ENCODE measurements around the gene DGKQ.

Gene DGKQ, protein sequence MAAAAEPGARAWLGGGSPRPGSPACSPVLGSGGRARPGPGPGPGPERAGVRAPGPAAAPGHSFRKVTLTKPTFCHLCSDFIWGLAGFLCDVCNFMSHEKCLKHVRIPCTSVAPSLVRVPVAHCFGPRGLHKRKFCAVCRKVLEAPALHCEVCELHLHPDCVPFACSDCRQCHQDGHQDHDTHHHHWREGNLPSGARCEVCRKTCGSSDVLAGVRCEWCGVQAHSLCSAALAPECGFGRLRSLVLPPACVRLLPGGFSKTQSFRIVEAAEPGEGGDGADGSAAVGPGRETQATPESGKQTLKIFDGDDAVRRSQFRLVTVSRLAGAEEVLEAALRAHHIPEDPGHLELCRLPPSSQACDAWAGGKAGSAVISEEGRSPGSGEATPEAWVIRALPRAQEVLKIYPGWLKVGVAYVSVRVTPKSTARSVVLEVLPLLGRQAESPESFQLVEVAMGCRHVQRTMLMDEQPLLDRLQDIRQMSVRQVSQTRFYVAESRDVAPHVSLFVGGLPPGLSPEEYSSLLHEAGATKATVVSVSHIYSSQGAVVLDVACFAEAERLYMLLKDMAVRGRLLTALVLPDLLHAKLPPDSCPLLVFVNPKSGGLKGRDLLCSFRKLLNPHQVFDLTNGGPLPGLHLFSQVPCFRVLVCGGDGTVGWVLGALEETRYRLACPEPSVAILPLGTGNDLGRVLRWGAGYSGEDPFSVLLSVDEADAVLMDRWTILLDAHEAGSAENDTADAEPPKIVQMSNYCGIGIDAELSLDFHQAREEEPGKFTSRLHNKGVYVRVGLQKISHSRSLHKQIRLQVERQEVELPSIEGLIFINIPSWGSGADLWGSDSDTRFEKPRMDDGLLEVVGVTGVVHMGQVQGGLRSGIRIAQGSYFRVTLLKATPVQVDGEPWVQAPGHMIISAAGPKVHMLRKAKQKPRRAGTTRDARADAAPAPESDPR

DNA sequence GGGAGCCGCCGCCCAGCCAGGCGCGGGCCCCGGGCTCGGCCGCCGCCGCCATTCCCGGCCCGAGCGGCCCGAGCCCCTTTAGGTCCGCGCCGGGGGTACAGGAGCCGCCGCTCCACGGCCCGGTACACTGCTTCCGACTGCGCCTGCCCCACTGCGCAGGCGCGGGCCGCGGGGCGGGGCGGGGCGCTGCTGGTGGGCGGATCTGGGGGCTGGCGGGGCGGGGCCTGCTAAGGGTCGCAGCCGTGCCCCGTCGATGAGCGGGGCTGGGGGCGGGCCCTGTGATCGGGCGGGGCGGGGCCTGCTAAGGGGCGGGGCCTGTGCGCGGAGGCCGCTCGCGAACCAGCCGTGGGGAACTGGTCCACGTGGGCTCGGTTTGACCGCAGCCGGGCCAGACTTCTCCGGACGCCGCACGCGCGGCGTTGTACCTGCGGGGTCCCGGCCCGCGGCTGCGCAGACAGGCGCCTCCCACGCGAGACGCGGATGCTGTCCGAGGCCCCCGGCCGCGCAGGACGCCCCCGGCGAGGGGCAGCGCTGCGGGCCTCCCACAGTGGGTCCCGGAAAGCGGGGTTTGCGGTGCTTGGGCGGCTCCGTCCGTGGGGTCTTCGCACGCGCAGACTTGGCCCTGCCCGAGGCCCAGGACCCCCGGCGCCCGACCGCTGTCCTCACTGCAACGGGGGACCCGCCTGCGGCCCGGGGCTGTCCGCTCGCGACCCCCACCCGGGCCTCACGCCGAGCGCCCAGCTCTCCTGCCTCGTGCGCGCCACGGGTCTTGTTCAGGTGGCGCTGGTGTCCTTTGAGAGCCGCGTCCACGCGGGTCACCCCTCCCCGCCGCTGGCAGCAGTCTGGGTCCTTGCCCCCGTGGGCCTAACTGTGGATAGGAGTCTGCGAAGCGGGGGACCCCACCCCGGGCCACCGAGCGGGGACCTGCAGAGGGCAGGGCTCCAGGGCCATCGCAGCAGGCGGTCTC lies at the start of gene DGKQ:
Gene DGKQ (minus strand): TSS at position 139 of the 967 bp plus-strand sequence. CDS start 87 bp downstream, at position 52.
- DNase-seq = no peak

DNA sequence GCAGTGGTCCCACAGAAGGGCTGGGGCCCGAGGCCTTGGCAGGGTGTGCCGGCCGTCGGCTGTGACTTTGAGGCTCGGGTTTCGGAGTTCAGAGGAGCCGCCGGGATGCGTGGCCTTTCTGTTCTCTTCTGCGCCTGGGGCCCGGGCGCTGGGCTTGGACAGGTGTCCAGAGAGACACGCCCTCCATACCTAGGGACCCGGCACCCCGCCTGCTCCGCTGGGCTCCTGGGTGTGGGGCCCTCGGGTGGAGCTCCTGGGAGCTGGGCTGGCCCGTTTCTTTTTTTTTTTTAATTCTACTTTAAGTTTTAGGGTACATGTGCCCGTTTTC lies 49.3 kb upstream of the DGKQ start:
- DNase-seq = no peak

DNA sequence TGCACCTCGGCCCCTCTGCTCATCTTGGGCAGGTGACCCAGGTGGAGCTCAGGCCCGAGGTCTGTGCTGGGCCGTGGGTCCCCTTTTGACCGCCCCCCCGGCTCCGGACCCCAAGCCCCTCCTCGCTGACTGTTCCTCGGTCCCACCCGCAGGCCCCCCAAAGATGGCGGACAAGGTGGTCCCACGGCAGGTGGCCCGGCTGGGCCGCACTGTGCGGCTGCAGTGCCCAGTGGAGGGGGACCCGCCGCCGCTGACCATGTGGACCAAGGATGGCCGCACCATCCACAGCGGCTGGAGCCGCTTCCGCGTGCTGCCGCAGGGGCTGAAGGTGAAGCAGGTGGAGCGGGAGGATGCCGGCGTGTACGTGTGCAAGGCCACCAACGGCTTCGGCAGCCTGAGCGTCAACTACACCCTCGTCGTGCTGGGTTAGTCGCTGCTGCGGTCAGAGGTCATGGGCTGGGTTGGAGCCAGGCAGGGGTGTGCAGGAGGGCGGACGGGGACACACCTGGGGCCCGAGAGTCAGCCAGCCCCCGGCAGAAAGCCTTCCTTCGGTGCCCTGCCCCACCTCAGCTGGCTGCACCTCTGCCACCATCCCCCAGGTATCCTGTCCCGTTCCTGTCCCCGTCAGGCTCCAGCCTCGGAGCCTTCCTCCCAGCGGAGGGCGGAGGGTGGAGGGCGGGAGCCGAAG lies 48.8 kb upstream of the DGKQ start:
- no peak for DNase-seq

DNA sequence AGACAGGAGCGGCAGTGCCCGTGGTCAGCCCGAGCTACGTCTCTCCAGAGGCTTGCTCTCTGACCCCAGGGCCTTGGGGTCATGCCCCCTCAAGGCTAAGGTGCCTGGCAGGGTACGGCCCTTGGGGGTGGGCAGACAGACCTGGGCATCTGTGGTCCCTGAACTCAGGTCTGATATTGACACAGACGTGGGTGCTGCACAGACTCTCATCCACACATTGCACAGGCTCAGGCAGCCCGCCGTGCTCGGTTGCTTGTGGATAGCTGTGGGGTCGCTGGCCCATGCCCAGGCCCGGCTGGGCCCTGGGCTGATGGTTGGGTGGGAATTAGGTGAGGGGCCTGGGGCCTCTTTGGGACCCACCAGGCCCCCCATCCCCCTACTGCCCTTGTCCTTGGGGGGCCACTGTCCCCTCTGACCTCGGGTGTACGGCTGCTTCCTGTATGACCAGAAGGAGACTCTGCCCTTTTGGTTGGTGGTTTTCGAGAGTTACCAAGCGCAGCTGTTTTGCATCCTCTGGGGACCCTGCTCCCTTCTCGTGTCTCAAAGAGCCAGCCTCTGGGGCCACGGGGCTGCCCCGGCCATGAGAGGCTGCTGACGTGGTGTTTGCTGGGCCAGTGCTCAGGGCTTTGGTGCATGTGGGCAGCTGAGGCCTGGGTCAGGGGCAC lies 48.1 kb upstream of the DGKQ start:
- no peak for DNase-seq

DNA sequence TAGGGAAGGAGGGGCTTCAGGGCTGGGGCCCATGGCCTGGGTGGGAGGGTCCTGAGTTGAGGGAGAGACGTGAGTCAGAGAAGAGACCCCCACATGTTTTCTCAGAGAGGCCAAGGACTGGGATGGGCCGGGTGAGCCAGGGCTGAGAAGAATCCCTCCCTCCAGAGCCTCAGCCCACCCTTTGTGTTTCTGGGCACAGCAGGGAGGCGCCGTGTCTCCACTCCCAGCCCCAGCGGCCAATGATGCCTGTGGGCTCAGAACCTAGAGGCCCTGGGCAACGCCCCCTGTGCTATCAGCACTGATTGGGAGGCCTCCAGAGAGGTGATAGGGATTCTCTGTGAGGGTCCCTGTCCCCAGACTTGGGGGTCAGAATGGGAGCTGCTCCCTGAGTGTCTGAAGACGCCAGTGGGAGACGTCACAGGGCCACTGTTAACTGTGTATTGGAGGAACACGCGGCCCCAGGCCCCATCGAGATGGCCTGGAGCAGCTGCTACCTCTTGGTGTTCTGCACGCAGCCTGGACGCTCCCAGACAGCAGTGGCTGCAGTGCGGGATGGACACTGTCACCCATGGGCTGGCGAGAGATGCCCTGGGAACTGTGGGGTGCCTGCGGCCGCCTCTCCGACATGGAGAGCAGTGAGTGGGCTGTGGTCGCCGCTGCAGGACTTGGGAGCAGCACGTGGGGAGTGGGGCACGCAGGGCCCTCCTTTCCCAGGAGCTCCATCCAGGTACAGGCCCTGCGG lies 46.5 kb upstream of the DGKQ start:
- DNase-seq = no peak

DNA sequence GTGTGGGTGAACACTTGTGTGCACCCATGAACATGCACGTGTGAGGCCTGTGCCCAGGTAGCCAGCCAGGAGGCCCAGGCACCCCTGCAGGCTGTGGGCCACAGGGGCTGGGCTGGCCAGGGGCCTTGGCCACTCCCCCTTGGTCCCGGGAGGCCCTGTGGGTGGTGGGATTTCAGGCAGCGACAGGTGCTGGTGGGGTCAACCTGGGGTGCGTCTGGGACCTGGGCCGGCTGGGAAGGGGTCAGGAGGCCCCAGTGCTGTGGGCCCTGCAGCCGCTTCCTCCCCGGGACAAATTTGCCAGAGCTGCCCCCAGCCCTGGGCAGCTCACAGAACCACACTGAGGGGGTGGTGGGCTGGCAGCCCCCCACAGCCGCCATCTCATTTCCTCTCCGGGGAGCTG lies 46.0 kb upstream of the DGKQ start:
- no peak for DNase-seq

DNA sequence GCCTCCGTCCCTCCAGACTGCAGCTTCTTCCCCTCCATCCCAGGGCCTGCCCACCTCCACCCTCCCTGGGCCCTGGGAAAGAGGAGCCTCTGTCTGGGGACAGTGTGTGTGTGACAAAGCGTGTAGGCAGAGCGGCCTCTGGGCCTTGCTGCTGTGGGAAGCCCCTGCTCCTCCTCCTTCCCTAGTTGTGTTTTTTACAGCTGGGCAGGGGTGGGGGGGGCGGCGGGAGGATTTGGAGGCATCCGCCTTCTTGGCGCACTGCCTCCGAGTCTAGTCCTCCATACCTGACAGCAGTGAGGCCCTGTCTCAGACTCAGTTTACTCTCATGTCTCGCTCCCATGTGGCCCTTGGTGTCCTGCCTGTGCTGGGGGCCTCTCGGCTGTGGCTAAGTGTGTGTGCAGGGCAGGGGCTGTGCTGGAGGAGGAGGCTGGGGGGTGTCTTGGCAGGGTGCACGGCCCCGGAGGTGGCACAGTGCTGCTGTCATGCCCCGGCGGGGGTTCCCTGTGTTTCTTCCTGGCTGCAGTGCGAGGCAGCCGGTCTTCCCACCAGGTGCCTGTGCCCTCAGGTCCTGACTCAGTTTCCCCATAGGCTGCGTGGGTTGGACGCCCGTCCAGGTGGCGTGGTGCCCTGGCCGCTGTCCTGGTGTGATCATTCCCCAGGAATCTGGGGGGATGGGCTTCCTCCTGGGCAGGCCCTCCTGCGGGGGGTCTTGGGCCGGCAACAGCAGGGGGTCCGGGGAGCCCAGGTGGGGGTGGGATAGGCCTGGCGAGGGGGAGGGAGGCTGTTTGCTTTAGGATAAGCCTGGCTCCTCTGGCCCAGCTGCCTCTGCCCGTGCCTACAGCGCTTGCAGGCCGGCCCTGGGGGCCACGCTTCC lies 45.0 kb upstream of the DGKQ start:
- no peak for DNase-seq

DNA sequence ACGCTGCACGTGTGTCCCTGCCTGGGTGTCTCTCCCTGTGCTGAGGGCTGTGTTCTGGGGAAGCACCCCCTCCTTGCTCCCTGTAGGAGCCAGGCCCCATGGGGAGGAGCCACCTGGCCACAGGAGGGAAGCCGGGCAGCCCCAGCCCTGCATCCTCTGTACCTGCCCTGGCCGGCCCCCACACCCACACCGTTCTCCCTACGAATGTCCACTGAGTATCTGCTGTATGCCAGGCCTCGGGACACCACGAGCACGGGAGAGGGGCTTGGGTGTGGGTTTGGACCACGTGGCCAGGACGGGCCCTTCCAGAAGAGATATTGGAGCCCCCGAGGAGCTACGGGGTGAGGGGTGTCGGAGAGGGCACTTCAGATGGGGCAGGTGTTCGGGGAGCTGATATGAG lies 44.3 kb upstream of the DGKQ start:
- DNase-seq = no peak

DNA sequence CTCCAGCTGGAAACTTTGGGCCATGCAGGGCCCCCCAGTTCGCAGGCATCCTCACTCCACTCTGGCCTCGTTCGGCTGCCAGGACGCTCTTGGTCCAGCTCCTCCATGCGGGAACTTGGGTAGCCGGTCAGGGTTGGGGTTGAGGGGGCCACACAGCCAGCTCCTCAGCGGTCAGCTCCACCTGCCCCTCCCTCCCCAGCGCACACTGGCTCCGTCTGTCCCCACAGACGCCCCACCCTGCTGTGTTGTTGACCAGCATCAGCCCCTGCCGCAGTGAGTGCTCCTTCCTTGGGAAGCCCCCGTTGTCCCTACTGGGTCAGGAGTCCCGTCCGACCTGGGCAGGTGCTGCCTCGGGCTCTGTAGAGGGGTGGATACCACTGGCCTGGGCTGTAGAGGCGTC lies 43.8 kb upstream of the DGKQ start:
- DNase-seq = no peak

DNA sequence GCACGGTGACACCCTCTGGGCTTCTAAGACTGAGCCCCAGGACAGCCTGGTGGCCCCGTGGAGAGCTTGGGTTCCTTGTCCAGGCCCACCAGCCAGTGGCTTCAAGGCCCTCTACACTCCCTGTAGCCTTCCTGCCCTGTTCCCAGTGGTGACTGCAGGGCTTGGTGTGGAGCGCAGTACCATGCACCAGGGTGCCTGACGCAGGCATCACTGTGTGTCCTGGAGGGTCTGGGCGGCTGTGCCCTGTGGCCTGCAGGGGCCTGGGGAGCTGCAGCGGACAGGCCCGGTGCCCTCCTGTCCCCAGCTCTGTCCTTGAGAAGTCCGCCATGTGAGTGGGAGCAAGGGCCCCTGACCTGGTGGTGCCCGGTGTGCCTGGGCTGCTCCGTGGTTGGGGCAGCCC lies 42.4 kb upstream of the DGKQ start:
- DNase-seq = no peak

DNA sequence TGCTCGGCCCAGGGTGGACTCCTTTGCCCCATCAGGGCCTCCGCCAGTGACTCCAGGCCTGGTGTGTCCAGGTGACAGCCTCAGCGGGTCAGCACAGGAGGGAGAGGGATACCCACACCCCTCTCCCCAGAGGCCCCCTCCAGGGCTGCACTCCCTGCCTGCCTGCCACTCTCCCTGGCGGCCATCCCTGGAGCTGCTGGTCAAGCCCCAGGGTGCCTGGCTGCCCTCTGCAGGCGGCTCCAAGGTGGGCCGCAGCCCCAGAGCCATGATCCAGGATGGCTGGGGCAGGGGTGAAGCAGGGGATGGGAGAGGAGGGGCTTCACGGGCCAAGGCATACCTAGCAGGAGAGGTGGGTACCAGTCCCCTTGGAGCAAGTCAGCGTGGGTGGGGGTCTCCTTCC lies 41.8 kb upstream of the DGKQ start:
- no peak for DNase-seq

DNA sequence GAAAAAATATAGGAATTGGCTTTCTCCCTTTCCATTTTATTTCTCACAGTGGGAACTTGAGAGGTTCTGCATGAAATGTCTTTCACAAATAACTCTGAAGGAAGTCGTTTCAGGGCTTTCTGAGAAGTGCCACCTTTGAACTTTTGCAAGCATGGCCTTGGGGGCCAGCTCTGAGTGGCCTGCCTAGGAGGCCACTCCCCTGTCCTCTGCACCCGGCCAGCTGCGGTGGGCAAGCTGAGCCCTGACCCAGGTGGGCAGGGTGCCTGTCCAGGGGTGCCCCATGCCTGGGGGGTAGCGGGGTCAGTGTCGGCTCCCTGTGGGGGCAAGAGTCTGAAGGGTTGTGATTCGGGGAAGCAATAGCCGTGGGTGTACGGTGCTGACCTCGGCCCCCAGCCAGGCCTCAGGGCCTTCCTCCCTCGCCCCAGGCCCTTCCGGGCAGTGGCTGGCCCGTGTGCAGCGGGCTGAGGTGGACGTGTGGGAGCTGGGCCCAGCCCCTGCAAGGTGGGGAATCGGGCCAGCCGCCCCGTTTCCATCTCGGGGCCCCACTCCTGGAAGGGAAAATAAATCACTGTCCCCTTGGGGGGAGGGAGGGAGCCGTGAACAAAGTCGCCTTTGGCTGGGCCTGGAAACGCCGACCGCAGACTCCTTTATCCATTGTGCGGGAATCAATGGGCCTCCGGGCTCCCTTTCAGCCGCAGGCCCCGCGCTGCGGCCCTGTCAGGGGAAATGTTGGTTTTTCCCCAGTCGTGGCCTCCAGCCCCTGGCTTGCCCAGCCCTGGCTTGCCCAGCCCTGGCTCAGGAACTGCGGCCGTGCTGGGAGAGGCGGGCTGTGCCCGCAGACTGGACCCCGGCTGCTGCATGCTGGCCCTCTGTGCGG lies 41.2 kb upstream of the DGKQ start:
- no peak for DNase-seq

DNA sequence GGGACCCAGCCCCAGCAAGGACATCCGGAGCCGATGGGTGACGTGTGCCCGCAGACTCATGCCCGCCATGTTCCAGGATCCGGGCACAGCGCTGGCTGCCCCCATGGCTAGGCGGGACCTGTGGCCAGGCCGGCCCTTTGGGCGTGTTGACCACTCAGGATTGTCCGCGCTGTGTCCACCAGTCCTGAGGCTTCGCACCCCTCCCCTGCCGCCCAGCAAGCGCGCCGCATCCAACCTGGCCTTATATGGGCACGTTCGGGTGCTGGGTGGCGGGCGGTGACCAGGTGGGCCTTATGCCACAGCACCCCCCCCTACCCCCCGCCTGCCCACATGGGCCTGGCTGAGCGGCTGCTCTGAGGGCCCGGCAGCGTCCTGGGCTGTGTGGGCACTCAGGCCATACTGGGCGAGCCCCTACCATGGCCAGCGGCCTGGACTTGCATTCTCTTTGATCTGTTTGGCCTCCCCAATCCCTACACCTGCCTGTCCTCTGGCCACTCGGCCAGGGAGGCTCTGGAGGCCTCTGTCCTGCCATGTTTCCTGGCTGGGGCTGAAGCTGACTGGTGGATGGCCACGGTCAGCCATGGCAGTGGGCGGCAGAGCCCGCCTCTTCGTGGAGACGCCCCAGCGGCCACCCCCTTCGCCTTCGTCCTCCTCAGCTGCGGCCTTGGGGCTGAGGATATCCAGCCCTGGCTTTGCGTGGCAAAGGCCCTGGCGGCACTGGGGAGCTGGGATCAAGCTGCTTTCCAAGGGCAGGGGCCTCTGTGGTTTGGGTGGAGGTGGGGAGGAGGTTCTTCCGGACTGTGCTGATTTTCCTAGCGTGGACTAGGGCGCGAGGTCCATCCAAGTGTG lies 40.1 kb upstream of the DGKQ start:
- DNase-seq = no peak

DNA sequence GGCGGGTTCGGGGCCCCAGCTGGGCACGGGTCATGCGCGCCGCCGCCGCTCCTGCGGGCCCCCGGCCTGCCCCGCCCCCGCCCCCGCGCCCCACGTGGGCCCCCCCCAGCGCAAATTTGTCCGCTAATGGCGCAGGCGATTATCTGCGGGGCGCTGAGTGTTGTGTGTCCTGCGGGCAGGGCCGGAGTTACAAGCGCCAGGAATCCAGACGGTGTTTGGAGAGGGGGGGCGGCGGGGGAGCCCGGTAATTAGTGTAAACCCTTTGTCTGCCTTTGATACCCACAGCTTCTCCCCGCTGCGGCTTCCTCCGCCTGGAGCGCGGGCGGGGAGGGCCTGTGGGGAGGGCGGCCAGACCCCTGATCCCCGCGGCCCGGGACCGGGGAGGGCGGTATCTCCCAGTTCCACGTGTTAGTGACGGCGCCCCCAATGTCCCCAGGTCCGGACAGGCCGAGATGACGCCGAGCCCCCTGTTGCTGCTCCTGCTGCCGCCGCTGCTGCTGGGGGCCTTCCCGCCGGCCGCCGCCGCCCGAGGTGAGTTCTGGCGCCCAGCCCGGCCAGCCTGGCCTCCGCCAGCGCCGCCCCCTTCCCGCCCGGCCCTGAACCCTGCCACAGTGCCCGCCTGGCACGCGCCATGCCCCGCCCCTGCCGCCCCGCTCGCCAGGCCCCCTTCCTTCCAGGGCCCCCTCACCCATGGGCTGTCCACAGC lies 38.8 kb upstream of the DGKQ start:
- no peak for DNase-seq

DNA sequence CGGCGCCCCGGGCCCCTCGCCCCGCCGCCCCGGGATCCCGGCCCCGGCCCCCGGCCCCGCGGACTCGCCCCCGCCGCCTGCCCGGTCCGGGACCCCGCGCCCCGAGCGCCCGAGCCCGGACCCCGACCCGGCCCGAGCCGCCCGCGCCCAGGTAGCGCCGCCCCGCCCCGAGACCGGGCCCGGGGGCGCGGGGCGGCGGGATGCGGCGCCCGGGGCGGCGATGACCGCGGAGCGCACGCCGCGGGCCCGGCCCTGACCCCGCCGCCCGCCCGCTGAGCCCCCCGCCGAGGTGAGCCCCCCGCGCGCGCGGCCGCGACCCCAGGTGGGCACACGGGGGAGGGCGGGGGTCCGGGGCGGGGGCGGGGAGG lies 38.3 kb upstream of the DGKQ start:
- no peak for DNase-seq

DNA sequence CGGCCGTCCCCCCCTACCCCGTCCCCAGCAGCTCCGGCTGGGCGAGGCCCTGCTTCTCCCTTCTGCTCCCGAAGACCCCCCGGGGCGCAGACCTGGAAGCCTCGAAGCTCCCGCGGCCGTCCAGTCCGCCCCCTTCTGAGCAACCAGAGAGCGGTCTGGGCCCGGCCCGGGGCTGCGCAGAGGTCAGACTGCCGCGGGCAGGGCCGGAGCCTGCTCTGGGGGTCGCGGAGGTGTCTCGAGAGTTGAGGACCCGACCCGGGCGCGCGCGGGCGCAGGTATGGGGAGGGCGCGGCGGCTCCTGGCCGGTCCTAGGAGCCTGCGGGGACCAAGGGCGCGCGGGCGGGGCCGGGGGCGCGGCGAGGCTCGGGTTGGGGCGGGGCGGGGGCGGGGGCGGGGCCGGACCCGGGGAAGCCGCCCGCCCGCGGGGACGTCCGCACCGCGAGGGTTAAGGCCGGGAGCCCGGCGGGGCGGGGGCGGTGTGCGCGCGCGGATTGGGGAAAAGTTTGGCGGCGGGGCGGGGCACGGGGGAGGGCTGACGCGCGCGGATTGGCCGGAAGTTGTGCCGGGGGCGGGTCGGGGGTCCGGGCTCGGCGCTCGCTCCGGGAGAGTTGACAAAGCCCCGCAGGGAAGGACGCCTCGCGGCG lies 37.8 kb upstream of the DGKQ start, which contains the start of gene FGFRL1:
Gene FGFRL1 (plus strand): TSS at position 605 of the 644 bp plus-strand sequence. CDS start 860 bp downstream, outside the sequence.
- DNase-seq = no peak
